Esophagus muscularis mucosa (tissue), 4 donors: ENCODE results near the gene SDK2. TPM values are rescaled to one million over a fixed set of nuclear protein-coding genes. Genes with fewer than 3 reads are reported as not detected.

Experiments
- DNase-seq: peaks from one replicate; pipeline ENCODE4 v3.0.0-alpha.2; 2017; ENCODE audit errors: extremely low spot score
- H3K27ac ChIP-seq, 4 donors: fragments of 200-600 bp; sonication (generic); replicated peaks in 1 of 4; 1 replicate in 3 of 4; 2 replicates in 1 of 4; pipeline ENCODE4 v1.5.1; 2016 to 2019; ENCODE audit warnings: mild to moderate bottlenecking in 1 of 4
- H3K27me3 ChIP-seq, 4 donors: fragments of 200-600 bp; sonication (generic); one replicate each; pipeline versions ENCODE4 v1.5.1 to v1.6.0; 2016 to 2019
- H3K36me3 ChIP-seq, 4 donors: fragments of 200-600 bp; sonication (generic); one replicate each; pipeline ENCODE4 v1.5.1; 2016 to 2019
- H3K4me1 ChIP-seq, 4 donors: fragments of 200-600 bp; sonication (generic); one replicate each; pipeline ENCODE4 v1.5.1; 2016 to 2019
- H3K4me3 ChIP-seq, 4 donors: fragments of 200-600 bp; sonication (generic); 1 replicate in 2 of 4; 2 replicates in 2 of 4; pipeline ENCODE4 v1.5.1; 2016 to 2019; ENCODE audit warnings: mild to moderate bottlenecking in 4 of 4, moderate library complexity in 1 of 4
- H3K9me3 ChIP-seq, 4 donors: fragments of 200-600 bp; sonication (generic); 1 replicate in 3 of 4; 2 replicates in 1 of 4; pipeline ENCODE4 v1.5.1; 2016 to 2019
- EP300 ChIP-seq: sonication (generic); formaldehyde crosslinking; IDR thresholded peaks from one replicate; pipeline ENCODE4 v1.6.1; 2017; ENCODE audit warnings: antibody characterized with exemption
- POLR2A ChIP-seq: fragments of 450-650 bp; IDR thresholded peaks from one replicate; pipeline ENCODE4 v1.6.1; 2017; ENCODE audit warnings: antibody characterized with exemption, moderate library complexity, mild to moderate bottlenecking, low read depth
- POLR2AphosphoS5 ChIP-seq, 2 donors: sonication (generic); formaldehyde crosslinking; IDR thresholded peaks; one replicate each; pipeline ENCODE4 v1.6.1; 2017; ENCODE audit warnings: antibody characterized with exemption in 2 of 2
- WGBS: methylation state at CpG from one replicate; pipeline ENCODE4 v1.1.5; 2018; 5-methylcytosine and 5-hydroxymethylcytosine counted together
- intact Hi-C: fragments of 100-400 bp; cut with DNase I; formaldehyde crosslinking; loops from one replicate; pipeline ENCODE4 v1.15.1; 2023
- total RNA-seq, 4 donors: library from RNA; depleted of rRNA; stranded (reverse); fragments of >200 nt; gene quantifications; one replicate each; pipeline versions ENCODE4 v1.1.0 to v1.2.1, GENCODE V29; 2016
- TF ChIP-seq, protein P1 (sequence below), 3 experiments: fragments of 200-600 bp in 2 of 3; fragments of 450-650 bp in 1 of 3; sonication (generic) in 2 of 3; IDR thresholded peaks; one replicate each; pipeline ENCODE4 v1.5.1; 2017 to 2019; ENCODE audit warnings: antibody characterized with exemption in 3 of 3, mild to moderate bottlenecking in 2 of 3, moderate library complexity in 1 of 3

SDK2 gene
- total RNA-seq, 4 donors from 2014 or later: 0.42 to 2.0 (median 1.2) TPM

DNA sequence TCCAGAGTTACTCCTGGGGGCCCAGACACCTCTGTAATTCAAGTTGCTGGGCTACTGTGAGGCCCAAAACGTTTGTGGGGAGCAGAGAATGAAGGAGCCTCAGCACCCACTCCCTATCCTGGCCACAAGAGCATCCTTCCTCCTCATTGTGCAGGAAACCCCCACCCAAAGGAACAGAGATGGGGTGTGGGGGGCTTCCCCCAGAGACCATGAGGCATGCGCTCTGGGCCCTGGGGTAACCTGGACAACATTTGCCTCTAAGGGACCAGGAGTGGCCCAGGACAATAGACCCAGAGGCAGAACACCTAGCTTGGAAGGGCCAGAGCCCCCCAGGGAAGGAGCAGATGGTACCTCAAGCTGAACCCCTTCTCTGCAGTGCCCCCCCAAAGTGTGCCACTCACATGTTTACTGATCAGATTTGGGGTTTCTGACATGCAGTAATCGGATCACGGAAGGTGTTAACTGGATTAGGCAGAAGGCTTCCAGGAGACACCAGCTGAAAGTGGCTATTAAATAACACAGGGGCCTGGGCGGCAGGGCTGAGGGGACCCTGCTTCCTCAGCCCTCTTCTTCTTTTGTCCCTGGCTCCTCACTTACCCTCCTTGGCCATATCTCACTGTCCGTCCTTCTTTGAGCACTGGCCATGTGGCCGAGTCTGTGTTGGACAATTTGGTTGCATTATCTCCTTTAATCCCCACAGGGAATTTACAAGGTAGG, 50.8 kb downstream of the SDK2 start:
- no peak for TF ChIP-seq POLR2A
- no peak for TF ChIP-seq EP300
- no peak for TF ChIP-seq POLR2AphosphoS5 (IDR thresholded peaks at IDR 0.05)
- TF ChIP-seq, protein P1, sequence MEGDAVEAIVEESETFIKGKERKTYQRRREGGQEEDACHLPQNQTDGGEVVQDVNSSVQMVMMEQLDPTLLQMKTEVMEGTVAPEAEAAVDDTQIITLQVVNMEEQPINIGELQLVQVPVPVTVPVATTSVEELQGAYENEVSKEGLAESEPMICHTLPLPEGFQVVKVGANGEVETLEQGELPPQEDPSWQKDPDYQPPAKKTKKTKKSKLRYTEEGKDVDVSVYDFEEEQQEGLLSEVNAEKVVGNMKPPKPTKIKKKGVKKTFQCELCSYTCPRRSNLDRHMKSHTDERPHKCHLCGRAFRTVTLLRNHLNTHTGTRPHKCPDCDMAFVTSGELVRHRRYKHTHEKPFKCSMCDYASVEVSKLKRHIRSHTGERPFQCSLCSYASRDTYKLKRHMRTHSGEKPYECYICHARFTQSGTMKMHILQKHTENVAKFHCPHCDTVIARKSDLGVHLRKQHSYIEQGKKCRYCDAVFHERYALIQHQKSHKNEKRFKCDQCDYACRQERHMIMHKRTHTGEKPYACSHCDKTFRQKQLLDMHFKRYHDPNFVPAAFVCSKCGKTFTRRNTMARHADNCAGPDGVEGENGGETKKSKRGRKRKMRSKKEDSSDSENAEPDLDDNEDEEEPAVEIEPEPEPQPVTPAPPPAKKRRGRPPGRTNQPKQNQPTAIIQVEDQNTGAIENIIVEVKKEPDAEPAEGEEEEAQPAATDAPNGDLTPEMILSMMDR (IDR thresholded peaks at IDR 0.05): no peak
- Histone ChIP-seq H3K27ac (no peak overlapping the region), H3K9me3 (no peaks in the 10 kb centered on the region), H3K36me3 (no peaks in the 10 kb centered on the region), H3K4me3 (no peak overlapping the region), H3K4me1 (peaks cover 0 to 9% (median 3%) of the 10 kb centered on the region in 4 donors), H3K27me3 (no peaks in the 10 kb centered on the region)
- intact Hi-C loops: loop anchor here (10.0 kb wide), 1 partner anchor 59 kb away; no protein-coding TSS in a partner anchor
- DNase-seq: no peak
- WGBS: 91% methylated on average over 6 of the region's 7 CpGs

DNA sequence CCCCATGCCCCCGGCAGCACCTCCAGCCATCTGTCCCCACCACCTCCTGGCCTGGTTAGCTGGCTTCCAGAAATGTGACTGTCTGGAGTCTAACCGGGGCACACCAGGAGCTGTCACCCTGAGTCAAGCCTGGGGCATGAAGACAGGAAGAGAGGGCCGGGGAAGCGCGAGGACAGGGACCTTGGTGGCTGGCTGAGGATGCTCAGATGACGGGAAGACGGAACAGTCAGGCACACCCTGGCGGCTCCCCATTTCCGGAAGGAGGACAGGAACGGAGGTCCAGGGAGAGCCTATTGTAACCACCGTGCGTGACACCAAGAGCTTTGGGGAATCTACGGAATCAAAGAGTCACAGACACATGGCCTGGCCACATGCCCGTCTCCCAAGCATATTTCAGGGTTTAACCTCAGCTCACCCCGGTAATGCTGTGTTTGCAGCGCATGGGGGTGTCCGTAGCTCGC, 51.7 kb downstream of the SDK2 start:
- Histone ChIP-seq H3K27me3 (no peaks in the 10 kb centered on the region), H3K27ac (no peak overlapping the region), H3K36me3 (no peaks in the 10 kb centered on the region), H3K4me3 (no peak overlapping the region), H3K4me1 (peaks cover 0 to 9% (median 3%) of the 10 kb centered on the region in 4 donors), H3K9me3 (no peaks in the 10 kb centered on the region)
- intact Hi-C loops: loop anchor here (10.0 kb wide), 1 partner anchor 58 kb away; no protein-coding TSS in a partner anchor
- WGBS: 69% methylated on average over 14 of the region's 18 CpGs
- TF ChIP-seq POLR2AphosphoS5 (IDR thresholded peaks at IDR 0.05) (no peak), EP300 (no peak), POLR2A (no peak)
- TF ChIP-seq, protein P1 (IDR thresholded peaks at IDR 0.05): no peak
- no peak for DNase-seq

DNA sequence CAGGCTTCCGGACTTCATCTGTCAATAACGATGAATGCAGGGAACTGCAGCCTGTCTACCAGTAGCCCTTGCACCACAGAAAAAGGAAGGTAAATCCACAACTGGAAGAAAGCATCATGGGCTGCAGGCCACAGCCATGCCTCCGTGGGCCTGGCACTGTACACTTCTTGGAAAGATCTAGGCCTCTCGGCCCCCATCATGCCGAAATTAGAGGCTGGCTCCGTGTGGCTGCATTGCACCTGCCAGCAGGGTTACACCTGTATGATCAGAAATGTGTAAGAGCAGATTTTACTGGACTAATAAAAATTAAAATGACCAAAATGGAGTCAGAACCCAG, 52.2 kb downstream of the SDK2 start:
- Histone ChIP-seq H3K27me3 (no peaks in the 10 kb centered on the region), H3K36me3 (no peaks in the 10 kb centered on the region), H3K9me3 (no peaks in the 10 kb centered on the region), H3K27ac (no peak overlapping the region), H3K4me1 (peaks cover 0 to 9% (median 3%) of the 10 kb centered on the region in 4 donors), H3K4me3 (no peak overlapping the region)
- no peak for DNase-seq
- intact Hi-C loops: loop anchor here (10.0 kb wide), 1 partner anchor 57 kb away; no protein-coding TSS in a partner anchor
- WGBS: 60% methylated on average over 6 of the region's 6 CpGs
- TF ChIP-seq, protein P1 (IDR thresholded peaks at IDR 0.05): no peak
- no peak for TF ChIP-seq EP300
- no peak for TF ChIP-seq POLR2A
- TF ChIP-seq POLR2AphosphoS5 (IDR thresholded peaks at IDR 0.05): no peak

DNA sequence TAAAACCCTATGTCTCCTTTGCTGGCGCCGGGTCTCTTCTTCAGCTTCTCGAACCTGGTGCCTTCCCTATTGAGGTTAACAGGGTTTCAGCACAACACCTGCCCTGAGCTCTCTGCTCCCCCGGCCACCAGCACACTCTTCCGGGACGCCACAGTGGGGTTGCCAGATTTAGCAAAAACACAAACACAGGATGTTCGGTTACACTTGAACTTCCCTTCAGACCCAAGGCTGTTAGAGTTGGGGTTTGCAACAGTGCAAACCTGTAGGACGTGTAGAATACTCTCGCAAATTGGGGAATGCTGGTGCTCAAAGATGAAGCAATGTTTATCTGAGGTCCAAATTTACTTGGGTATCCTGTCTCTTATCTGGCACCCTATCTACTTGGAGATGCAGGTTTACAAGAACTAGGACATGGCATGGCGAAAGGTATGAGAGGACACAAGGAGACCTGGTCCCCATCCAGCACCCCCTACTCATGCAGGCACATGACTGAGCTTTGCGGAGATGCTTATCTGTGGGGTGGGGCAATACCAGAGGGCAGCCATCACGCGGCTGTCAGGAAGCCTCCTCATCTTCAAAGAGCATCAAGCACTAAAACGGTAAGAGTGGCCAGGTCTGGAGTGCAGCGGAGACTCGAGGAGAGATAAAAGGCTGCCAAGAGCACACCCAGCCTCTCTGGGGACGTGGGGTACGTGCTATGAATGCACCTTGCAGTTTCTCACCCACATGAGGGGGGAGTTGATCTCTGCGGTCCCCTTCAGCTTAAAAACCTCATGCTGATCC, 52.8 kb downstream of the SDK2 start:
- intact Hi-C loops: loop anchor here (10.0 kb wide), 1 partner anchor 57 kb away; no protein-coding TSS in a partner anchor
- no peak overlapping the region for H3K4me3 ChIP-seq

More for the DNA sequence above, 52.8 kb downstream of the SDK2 start:
- no peaks in the 10 kb centered on the region for H3K36me3 ChIP-seq
- no peaks in the 10 kb centered on the region for H3K9me3 ChIP-seq
- peaks cover 0 to 9% (median 3%) of the 10 kb centered on the region in 4 donors for H3K4me1 ChIP-seq
- no peaks in the 10 kb centered on the region for H3K27me3 ChIP-seq
- 60% methylated on average over 19 of the region's 19 CpGs for WGBS
- TF ChIP-seq POLR2AphosphoS5 (IDR thresholded peaks at IDR 0.05) (no peak), POLR2A (no peak), EP300 (no peak)
- TF ChIP-seq, protein P1 (IDR thresholded peaks at IDR 0.05): no peak
- no peak overlapping the region for H3K27ac ChIP-seq
- DNase-seq: no peak
